SH-SY5Y (cell line): ENCODE measurements around the gene GAN.

Source experiments
- GATA2 ChIP-seq: IDR thresholded peaks from 2 replicates; pipeline ENCODE4 v1.6.1; 2011; ENCODE audit warnings: mild to moderate bottlenecking, low read depth, low read length
- GATA3 ChIP-seq: IDR thresholded peaks from 2 replicates; pipeline ENCODE4 v1.6.1; 2011; ENCODE audit warnings: low read depth, mild to moderate bottlenecking, low read length, moderate library complexity

Gene GAN, protein sequence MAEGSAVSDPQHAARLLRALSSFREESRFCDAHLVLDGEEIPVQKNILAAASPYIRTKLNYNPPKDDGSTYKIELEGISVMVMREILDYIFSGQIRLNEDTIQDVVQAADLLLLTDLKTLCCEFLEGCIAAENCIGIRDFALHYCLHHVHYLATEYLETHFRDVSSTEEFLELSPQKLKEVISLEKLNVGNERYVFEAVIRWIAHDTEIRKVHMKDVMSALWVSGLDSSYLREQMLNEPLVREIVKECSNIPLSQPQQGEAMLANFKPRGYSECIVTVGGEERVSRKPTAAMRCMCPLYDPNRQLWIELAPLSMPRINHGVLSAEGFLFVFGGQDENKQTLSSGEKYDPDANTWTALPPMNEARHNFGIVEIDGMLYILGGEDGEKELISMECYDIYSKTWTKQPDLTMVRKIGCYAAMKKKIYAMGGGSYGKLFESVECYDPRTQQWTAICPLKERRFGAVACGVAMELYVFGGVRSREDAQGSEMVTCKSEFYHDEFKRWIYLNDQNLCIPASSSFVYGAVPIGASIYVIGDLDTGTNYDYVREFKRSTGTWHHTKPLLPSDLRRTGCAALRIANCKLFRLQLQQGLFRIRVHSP

DNA sequence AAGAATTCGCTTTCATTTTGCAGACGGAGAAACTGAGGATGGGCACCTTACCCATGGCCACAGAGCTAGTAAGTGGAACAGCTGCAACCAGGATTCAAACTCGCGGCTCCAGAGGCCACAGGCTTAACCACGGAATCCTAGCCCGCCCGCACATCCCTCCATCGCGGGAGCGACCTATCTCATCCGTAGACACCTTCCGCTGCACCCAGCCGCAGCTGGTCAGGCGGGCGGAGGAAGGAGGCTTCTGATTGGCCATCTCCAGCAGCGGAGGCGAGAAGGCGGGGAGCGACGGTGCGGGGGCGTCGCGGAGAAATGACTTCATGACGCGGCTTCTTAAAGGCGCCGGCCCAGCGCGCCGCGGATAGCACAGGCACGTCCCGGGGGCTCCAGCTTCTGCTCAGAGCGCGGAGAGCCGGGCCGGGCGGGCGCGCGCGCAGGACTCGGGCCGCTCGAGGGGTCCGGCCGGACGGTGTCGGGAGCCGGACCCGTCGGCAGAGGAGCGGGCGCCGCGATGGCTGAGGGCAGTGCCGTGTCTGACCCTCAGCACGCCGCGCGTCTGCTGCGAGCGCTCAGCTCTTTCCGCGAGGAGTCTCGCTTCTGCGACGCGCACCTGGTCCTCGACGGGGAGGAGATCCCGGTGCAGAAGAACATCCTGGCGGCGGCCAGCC lies at the start of gene GAN:
Gene GAN, plus strand, starts transcription at position 360 of the 668 bp plus-strand sequence. Its CDS starts 152 bp downstream, at position 512.
- TF ChIP-seq GATA3 = no peak

DNA sequence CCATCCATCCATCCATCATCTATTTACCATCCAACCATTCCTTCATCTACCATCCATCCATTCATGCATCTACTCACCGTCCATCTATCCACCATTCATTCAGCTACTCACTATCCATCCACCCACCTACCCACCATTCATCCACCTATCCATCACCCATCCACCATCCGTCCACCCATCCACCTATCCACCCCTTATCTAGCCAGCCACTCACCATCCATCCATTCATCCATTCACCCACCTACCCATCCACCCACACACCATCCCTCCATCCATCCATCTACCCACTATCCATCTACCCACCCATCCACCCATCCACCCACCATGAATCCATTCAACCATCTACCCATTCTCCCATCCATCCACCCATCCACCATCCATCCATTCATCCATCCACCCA lies 49.7 kb upstream of the GAN start:
- no peak for TF ChIP-seq GATA3
- no peak for TF ChIP-seq GATA2

DNA sequence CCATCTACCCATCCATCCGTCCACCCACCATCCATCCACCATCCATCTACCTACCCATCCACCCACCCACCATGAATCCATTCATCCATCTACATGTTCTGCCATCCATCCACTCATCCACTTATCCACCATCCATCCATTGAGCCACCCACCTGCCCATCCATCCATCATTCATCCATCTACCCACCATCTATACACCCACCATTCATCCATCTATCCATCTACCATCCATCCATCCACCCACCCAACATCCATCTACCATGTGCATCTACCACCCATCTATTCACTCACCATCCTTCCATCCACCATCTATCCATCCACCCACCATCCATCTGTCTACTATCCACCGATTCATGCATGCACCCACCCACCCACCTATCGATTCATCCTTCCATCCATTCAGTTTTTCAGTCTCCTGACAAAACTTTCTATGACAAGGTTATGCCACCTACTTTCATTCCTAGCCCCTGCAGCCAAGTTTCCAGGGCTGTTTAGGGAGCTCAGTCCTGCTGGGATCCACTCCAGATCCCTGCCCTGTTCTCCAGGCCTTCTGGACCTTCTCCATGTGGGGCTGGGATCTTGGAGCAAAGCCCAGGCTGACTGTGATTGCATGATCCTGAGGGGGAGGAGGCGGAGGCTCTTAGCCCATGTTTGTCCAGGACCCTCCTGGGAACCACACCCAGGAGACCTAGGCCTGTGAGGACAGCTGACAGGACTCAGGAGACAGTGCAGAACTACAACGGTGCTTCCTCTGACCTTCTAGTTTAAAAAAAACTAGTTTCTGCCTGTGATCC lies 48.9 kb upstream of the GAN start:
- TF ChIP-seq GATA3 = no peak
- no peak for TF ChIP-seq GATA2

GRCh38 chr16:81266680-81267095 lies 48.1 kb upstream of the GAN start:
- TF ChIP-seq GATA2 (no peak), GATA3 (no peak)

GRCh38 chr16:81268509-81268908 lies 46.3 kb upstream of the GAN start:
- TF ChIP-seq GATA3 (no peak), GATA2 (no peak)

DNA sequence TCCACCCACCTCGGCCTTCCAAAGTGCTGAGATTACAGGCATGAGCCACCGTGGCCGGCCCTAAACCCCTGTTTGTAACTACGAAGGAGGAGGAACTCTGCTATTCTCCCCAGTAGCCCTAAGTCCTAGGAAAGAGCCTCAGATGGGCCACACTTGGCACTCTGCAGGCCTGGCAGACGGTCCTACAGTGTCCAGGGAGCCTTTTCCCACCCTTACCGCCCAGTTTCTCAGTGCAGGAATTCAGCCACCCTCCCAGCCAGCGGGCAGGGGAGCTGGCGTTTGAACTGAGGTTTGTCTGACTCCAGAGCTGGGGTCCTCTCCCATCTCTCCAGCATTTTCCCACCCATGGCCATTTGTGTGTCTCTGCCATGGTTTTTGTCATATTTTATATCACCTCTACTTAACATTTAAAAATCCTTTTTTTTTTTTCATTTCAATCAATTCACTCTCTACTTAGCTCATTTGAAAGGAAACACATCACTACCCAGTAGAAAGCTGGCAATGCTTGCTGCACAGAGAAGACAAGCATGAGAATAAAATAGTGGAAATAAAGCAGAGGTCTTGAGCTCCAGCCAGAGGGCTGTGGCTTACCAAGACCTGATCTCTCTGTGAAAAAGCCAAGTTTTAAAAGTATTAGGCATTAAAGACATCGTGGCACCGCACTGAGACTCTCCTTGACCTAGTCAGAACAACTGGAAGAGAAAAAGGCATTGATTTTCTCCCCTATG lies 41.4 kb upstream of the GAN start:
- TF ChIP-seq GATA3 (no peak), GATA2 (no peak)

GRCh38 chr16:81275064-81275532 lies 39.7 kb upstream of the GAN start:
- TF ChIP-seq GATA3 = no peak
- TF ChIP-seq GATA2 = no peak

DNA sequence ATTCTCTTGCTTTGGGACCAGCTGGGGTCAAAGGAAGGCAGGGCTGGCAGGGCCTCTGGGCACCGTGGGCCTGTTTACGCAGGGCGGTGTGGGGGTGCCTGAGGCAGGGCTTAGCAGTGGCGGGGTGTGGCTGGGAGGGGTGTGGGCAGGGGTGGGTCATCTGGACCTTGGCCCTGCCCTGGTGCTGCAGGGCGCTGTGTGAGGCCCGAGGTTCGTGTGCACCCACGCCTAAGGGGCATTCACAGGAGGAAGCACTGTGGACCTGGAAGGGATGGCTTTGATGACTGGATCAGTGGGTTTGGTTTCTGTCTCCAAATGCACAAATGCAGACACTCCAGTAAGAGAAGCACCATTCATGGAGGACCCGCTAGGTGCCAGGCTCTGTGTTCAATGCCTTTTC lies 39.0 kb upstream of the GAN start:
- TF ChIP-seq GATA3 (no peak), GATA2 (no peak)

DNA sequence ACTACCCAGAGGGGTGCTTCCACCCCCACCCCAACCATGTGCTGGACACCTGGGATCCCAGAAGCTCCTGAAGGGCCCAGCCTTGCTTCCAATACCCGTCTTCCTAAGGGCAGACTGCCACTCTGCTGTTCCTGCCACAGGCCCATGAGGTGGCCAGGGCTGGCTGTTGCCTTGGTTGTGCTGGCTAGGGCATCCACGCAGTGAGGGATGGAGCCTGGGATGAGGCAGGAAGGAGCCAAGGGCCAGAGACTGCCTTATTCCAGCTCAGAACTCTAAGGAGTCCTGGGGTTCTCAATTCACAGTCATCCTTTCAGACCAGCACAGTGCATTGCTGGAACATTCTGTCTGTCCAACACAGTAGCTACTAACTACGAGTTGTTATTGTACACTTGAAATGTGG lies 38.4 kb upstream of the GAN start:
- TF ChIP-seq GATA3 = no peak
- TF ChIP-seq GATA2 = no peak

DNA sequence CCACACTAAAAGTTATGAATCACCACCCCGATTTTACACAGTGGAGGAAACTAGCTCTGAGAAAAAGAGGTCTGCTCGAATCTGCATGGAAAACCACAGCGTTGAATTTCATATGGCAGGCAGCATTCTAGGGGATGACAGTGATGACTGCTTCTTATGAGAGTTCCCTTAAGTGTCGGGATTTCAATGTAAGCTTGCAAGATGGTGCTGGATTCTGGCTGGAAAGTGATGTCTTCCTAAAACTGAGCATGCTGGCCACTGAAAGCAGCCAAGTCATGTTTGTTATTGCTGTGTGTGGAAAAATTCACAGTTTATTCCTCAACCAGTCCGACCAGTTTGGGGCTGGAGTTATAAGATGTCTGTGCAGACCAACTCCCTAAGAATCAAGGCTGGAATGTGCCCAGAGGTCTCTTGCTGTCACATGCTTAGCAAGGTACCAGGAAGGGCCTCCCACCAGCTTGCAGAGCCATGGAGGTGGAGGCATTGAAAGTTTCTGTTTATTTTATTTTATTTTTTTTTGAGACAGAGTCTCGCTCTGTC lies 37.2 kb upstream of the GAN start:
- no peak for TF ChIP-seq GATA2
- TF ChIP-seq GATA3 = no peak

DNA sequence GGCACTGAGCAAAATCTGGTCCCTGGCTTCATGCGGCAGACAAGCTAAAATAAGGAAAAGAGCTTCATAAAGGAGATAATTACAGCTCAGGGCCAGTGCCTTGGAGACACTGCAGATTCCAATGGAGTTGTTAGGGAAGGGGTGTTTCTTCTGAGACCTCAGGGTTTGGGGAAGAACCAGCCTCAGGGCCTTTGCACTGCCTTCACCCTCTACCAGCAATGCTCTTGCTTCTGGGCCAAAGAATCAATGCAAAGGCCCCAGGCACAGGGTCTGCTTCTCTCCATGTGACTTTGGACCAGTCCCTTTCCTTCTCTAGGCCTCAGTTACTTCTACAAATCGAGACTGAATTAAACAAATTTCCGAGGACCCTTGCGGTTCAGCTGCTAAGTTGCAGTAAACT lies 36.2 kb upstream of the GAN start:
- no peak for TF ChIP-seq GATA3
- TF ChIP-seq GATA2 = no peak

DNA sequence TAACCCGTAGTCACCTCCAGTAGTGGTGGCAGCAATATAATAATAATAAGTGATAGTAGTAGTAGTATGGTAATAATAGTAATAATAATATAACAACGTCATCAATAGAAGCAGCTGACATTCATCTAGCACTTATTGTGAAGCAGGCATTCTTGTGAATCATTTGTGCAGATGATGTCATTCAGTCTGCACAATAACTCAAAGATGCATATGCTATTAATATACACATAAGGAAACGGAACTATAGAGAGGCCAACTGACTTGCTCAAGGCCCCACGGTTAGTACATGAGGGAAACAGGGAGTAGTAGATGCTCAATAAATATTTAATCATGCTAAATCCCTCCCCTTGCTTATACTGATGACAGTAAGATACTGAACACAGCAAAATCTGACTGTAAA lies 35.4 kb upstream of the GAN start:
- TF ChIP-seq GATA3 (no peak), GATA2 (no peak)

DNA sequence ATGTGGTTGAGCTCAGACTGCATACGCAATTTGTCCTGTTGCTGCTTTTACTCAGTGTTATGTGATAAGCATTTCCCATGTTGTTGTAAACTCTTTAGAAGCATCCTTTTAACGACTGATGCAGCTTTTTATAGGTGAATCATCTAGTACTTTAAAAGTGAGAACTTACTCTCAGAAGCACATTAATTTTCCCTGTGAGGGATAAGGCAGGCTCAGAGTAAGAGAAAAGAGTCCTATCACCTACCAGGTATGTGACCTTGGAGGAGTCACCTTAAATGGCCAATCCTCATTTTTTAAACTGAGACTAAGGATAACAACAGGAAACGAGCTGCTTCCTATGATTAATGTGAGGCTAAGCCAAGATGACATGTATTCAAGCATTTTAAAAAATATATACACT lies 34.4 kb upstream of the GAN start:
- TF ChIP-seq GATA2 (no peak), GATA3 (no peak)

GRCh38 chr16:81283044-81283443 lies 31.7 kb upstream of the GAN start:
- TF ChIP-seq GATA2 (no peak), GATA3 (no peak)
